K562 (cell line): ENCODE results near the gene RESP18. TPM values are rescaled to one million over a fixed set of nuclear protein-coding genes. Genes with fewer than 3 reads are reported as not detected.

Experiments used
- ATAC-seq: fragments of 200-7000 bp; cut with Tn5 transposase; 3 replicates; pipeline ENCODE4 v1.9.1; 2020; ENCODE audit warnings: moderate library complexity
- BruUV-seq: library from RNA; stranded (reverse); fragments of 400-500 nt; replicated peaks from 2 replicates; lab custom pipeline; 2021; lab: Mats Ljungman, UMichigan
- CTCF ChIA-PET: fragments of 300-600 bp; formaldehyde crosslinking; extraction: SDS; loops from one replicate; lab custom pipeline; 2021; ENCODE audit warnings: low intra/inter-chr PET ratio; lab: Yijun Ruan, JAX
- POLR2A ChIA-PET: fragments of 300-600, 350-650 bp; sonication (Branson Sonifier 250); formaldehyde crosslinking; extraction: SDS; loops from one replicate; lab custom pipeline; 2021; ENCODE audit warnings: antibody characterized with exemption, inconsistent platforms; lab: Yijun Ruan, JAX
- DNase-seq, 4 experiments: peaks; one replicate each; pipeline versions ENCODE4 v3.0.0 to v3.0.0-alpha.2; 2011 to 2018; ENCODE audit warnings: low spot score in 3 of 4, mixed read lengths in 3 of 4; ENCODE audit errors: extremely low read depth in 1 of 4
- FAIRE-seq: peaks from 2 replicates; lab custom pipeline; 2011; peaks lifted over from hg19 to GRCh38; lab: Jason Lieb, UNC
- H2AFZ ChIP-seq: 2 replicates; pipeline ENCODE4 v1.6.0; 2011; ENCODE audit warnings: low read depth, low read length, control low read depth, inconsistent platforms
- H3K27ac ChIP-seq: fragments of 200-600 bp; 3 replicates; pipeline ENCODE4 v1.8.0; 2011; ENCODE audit warnings: low read depth, mild to moderate bottlenecking, control low read depth, inconsistent platforms, low read length, moderate library complexity, mixed read lengths; ENCODE audit errors: extremely low read depth
- H3K27me3 ChIP-seq, 2 experiments: fragments of 300-600 bp in 1 of 2; 2 replicates in 1 of 2; 3 replicates in 1 of 2; pipeline versions ENCODE4 v1.6.0 to v1.8.0; 2011; ENCODE audit warnings: inconsistent platforms in 2 of 2, low read length in 2 of 2, mild to moderate bottlenecking in 1 of 2, mixed read lengths in 1 of 2, moderate library complexity in 1 of 2; ENCODE audit not compliant: control insufficient read depth in 2 of 2, insufficient read depth in 2 of 2
- H3K36me3 ChIP-seq: fragments of 300-600 bp; 3 replicates; pipeline ENCODE4 v1.8.0; 2011; ENCODE audit warnings: mild to moderate bottlenecking, low read length, inconsistent platforms; ENCODE audit not compliant: control insufficient read depth, insufficient read depth
- H3K4me1 ChIP-seq, 2 experiments: fragments of 200-600 bp in 1 of 2; replicated peaks in 1 of 2; 2 replicates in 1 of 2; 3 replicates in 1 of 2; pipeline versions ENCODE4 v1.5.1 to v1.8.0; 2011; ENCODE audit warnings: inconsistent platforms in 2 of 2, low read length in 2 of 2, mild to moderate bottlenecking in 1 of 2, mixed read lengths in 1 of 2, moderate library complexity in 1 of 2; ENCODE audit not compliant: control insufficient read depth in 2 of 2, insufficient read depth in 2 of 2
- H3K4me2 ChIP-seq: 2 replicates; pipeline ENCODE4 v1.6.1; 2011; ENCODE audit warnings: low read length, control low read depth, inconsistent platforms, mixed read lengths; ENCODE audit not compliant: insufficient read depth
- H3K4me3 ChIP-seq: fragments of 200-600 bp; sonication (generic), shearing (Covaris generic); 2 replicates; pipeline ENCODE4 v1.5.1; 2016; ENCODE audit warnings: control low read depth, inconsistent platforms
- H3K79me2 ChIP-seq: fragments of 200-600 bp; 3 replicates; pipeline ENCODE4 v1.8.0; 2011; ENCODE audit warnings: low read length, inconsistent platforms; ENCODE audit not compliant: control insufficient read depth, insufficient read depth
- H3K9ac ChIP-seq, 2 experiments: 2 replicates each; pipeline versions ENCODE4 v1.6.0 to v1.6.1; 2011; ENCODE audit warnings: low read depth in 2 of 2, low read length in 2 of 2, control low read depth in 1 of 2, inconsistent platforms in 1 of 2, mild to moderate bottlenecking in 1 of 2, mixed read lengths in 1 of 2; ENCODE audit not compliant: insufficient read depth in 1 of 2
- H3K9me1 ChIP-seq: one replicate; pipeline ENCODE4 v1.6.0; 2011; ENCODE audit warnings: inconsistent platforms, mild to moderate bottlenecking, low read length, moderate library complexity; ENCODE audit not compliant: control insufficient read depth, insufficient read depth
- H3K9me3 ChIP-seq: replicated peaks from 2 replicates; pipeline ENCODE4 v1.5.1; 2011; ENCODE audit warnings: low read depth, low read length, inconsistent platforms; ENCODE audit not compliant: control insufficient read depth, insufficient read depth
- H4K20me1 ChIP-seq: replicated peaks from 2 replicates; pipeline ENCODE4 v1.6.1; 2011; ENCODE audit warnings: low read length, inconsistent platforms, mixed read lengths; ENCODE audit not compliant: control insufficient read depth, insufficient read depth
- TCF15 ChIP-seq: fragments of 250-450 bp; sonication (Bioruptor Pico); IDR thresholded peaks from 2 replicates; pipeline ENCODE4 v1.8.0; 2022; ENCODE audit warnings: moderate library complexity, mild to moderate bottlenecking, inconsistent platforms
- USF1 ChIP-seq: sonication (generic); formaldehyde crosslinking; IDR thresholded peaks from 2 replicates; pipeline ENCODE4 v1.9.0; 2022; ENCODE audit warnings: mild to moderate bottlenecking, missing genetic modification reagents
- ZNF79 ChIP-seq: fragments of 250-450 bp; sonication (Bioruptor Pico); IDR thresholded peaks from 2 replicates; pipeline ENCODE4 v1.4.0; 2020; ENCODE audit warnings: low read depth, mild to moderate bottlenecking, moderate library complexity
- WGBS: fragments of 100-300 bp; shearing (Covaris generic); methylation state at CpG from one replicate; pipeline ENCODE4 v1.1.6; 2016; ENCODE audit warnings: low coverage, mixed read lengths; ENCODE audit not compliant: insufficient coverage; ENCODE audit errors: missing lambda C conversion rate; 5-methylcytosine and 5-hydroxymethylcytosine counted together
- in situ Hi-C: fragments of 300-500 bp; cut with MboI; formaldehyde crosslinking; loops from 4 replicates; pipeline ENCODE4 v1.15.0; 2018; ENCODE audit warnings: inconsistent platforms, mixed read lengths
- intact Hi-C: fragments of 100-400 bp; cut with micrococcal nuclease; formaldehyde crosslinking; loops from 2 replicates; pipeline ENCODE4 v1.14.2; 2022
- polyA plus RNA-seq, 8 experiments: library from polyadenylated mRNA; depleted of rRNA in 4 of 8; stranded (reverse) in 5 of 8; unstranded in 3 of 8; fragments of >200 nt; fragmentation: Nextera tagmentation in 2 of 8; fragmentation: Illumina TruSeq in 1 of 8; extraction: Ambion mirVana in 2 of 8; extraction: Trizol in 1 of 8; gene quantifications; 2 replicates each; pipeline versions ENCODE4 v1.2.1 to v1.2.3, GENCODE V29; 2011 to 2014; ENCODE audit warnings: inconsistent platforms in 1 of 8, missing spikeins in 1 of 8
- total RNA-seq, 7 experiments: library from RNA; depleted of rRNA in 6 of 7; stranded (reverse); fragments of >200 nt in 6 of 7; fragmentation: Illumina TruSeq in 2 of 7; extraction: Trizol in 2 of 7; gene quantifications; 2 replicates each; pipeline versions ENCODE4 v1.2.1 to v1.2.3, GENCODE V29; 2011 to 2021; ENCODE audit warnings: low replicate concordance in 1 of 7

Gene RESP18
- total and polyA plus RNA-seq, 9 of the 15 experiments (the other 6 are each of a cell fraction or from before 2014, with no cell fraction given): not detected

- peaks cover 5% of the 10 kb centered on the region for H3K9me1 ChIP-seq
- no peaks in the 10 kb centered on the region for H3K9me3 ChIP-seq
- peak overlapping the region; percentile 90; the same call in 1 of the 2 replicates for H3K4me2 ChIP-seq
- peaks cover 44 to 67% of the 10 kb centered on the region in 2 experiments for H3K4me1 ChIP-seq
- no peaks in the 10 kb centered on the region for H3K27me3 ChIP-seq
- H3K4me3 ChIP-seq: no peak overlapping the region
- WGBS: 71% methylated on average over 4 of the region's 4 CpGs
- no peaks in the 10 kb centered on the region for H4K20me1 ChIP-seq
- no peaks in the 10 kb centered on the region for H3K79me2 ChIP-seq
- no TSS peak for BruUV-seq
- ATAC-seq (no peak), FAIRE-seq (no peak), DNase-seq (no peak)
- TF ChIP-seq ZNF79 (CRISPR knock-in tag): no peak
- TF ChIP-seq USF1: 0 out of 2 replicates have a peak, but pooled peaks have one; percentile 13
- TF ChIP-seq TCF15: no peak
- in situ Hi-C loops (no loop called here), intact Hi-C loops (no loop called here)
- POLR2A ChIA-PET: interaction anchor here (0.7 to 1.3 kb wide), 4 partner anchors 10 to 36 kb away, joined by 3 to 7 read pairs (median 4); partner anchors contain the start of genes GLB1L, STK16 and TUBA4A
- CTCF ChIA-PET: interaction anchor here (4.3 kb wide), 1 partner anchor 15 kb away, joined by 28 read pairs; no protein-coding TSS in a partner anchor
- H3K27ac ChIP-seq: peak overlapping the region; percentile 2; the same call in 1 of the 3 replicates
- peak overlapping the region; percentile 91; the same call in 1 of the 2 replicates for H2AFZ ChIP-seq
- H3K36me3 ChIP-seq: no peaks in the 10 kb centered on the region
- peak overlapping the region; percentile 11 to 48; a peak in 3 of 4 replicates for H3K9ac ChIP-seq
Measured at GRCh38 chr2:219280651-219281050, 51.9 kb downstream of the RESP18 start.
